ENCODE results near the gene TPMT.

The TPMT gene

DNA sequence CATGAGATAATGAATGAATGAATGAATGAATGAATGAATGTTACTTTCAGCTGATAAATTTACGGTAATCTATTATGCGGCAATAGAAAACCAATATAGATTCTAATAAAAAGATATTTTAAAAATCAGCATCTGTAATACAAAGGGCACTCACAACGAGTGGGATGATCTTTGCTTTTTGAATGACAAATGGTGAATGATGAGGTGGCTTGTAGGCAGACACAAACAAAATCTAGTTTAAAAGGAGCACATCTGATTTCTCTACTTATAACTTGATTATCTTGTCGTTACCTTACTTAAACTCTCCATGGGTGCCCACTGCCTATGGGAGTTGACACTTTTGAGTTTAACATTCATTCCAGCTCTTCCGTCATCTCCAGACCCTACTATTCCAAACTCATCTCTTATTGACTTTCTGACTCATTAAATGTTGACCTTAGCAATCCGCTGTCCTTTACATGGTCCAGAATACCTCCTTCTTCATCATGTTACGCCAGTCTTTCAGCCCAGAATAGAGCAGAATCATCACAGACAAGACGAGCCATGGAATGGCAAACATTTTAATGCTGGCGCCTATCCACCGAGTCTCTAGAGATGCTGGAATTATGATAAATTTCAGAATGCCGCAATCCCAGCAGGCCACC lies 73.7 kb downstream of the TPMT start:
- Histone ChIP-seq H3K9me3 (ENCODE audit: control insufficient read depth, low read length) (no peaks in the 10 kb centered on the region), H3K36me3 (ENCODE audit: control insufficient read depth, insufficient read depth, low read length, severe bottlenecking) (no peaks in the 10 kb centered on the region), H3K4me1 (ENCODE audit: control insufficient read depth, insufficient read depth, low read length) (no peaks in the 10 kb centered on the region), H3K9ac (ENCODE audit: low read length) (no peak overlapping the region), H3K4me3 (ENCODE audit: low read length) (no peak overlapping the region), H3K27me3 (replicated peaks; ENCODE audit: control insufficient read depth, insufficient read depth, low read length) (no peaks in the 10 kb centered on the region)
- no peak for DNase-seq (ENCODE audit: low read depth)

GRCh38 chr6:18080544-18080943 lies 74.3 kb downstream of the TPMT start:
- no peaks in the 10 kb centered on the region for H3K9me3 ChIP-seq (ENCODE audit: control insufficient read depth, low read length)
- no peak overlapping the region for H3K4me3 ChIP-seq (ENCODE audit: low read length)
- DNase-seq (ENCODE audit: low read depth) = no peak
- H3K27me3 ChIP-seq (replicated peaks; ENCODE audit: control insufficient read depth, insufficient read depth, low read length) = no peaks in the 10 kb centered on the region
- no peak overlapping the region for H3K9ac ChIP-seq (ENCODE audit: low read length)
- H3K36me3 ChIP-seq (ENCODE audit: control insufficient read depth, insufficient read depth, low read length, severe bottlenecking) = no peaks in the 10 kb centered on the region
- no peaks in the 10 kb centered on the region for H3K4me1 ChIP-seq (ENCODE audit: control insufficient read depth, insufficient read depth, low read length)

DNA sequence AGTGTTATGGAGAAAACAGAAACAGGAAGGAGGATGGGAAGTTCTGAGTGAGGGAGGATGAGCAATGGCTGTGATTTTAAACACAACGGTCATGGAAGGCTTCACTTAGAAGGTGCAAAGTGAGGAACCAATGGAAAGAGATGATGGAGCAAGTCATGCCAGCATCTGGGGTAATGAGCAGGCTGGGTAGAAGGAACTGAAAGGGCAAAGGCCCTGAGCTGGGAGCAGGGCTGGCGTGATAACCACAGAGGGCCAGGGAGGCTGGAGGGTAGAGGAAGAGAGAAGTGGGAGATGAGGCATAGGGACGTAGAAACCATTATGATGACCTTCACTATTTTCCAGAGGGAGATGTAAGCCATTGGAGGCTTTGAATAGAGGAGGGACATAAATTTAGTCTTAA lies 76.0 kb downstream of the TPMT start:
- DNase-seq (ENCODE audit: low read depth) = no peak
- Histone ChIP-seq H3K27me3 (replicated peaks; ENCODE audit: control insufficient read depth, insufficient read depth, low read length) (no peaks in the 10 kb centered on the region), H3K9me3 (ENCODE audit: control insufficient read depth, low read length) (no peaks in the 10 kb centered on the region), H3K4me1 (ENCODE audit: control insufficient read depth, insufficient read depth, low read length) (no peaks in the 10 kb centered on the region), H3K36me3 (ENCODE audit: control insufficient read depth, insufficient read depth, low read length, severe bottlenecking) (no peaks in the 10 kb centered on the region), H3K9ac (ENCODE audit: low read length) (no peak overlapping the region), H3K4me3 (ENCODE audit: low read length) (no peak overlapping the region)
